IMR-90 (cell line): Measurements from ENCODE around the gene CLTCL1.

Experiments
- CTCF ChIP-seq: conservative IDR thresholded peaks from 2 replicates; pipeline ENCODE4 v1.5.1; 2012; ENCODE audit warnings: mild to moderate bottlenecking, low read depth, low read length, improper control_type of control experiment
- MAZ ChIP-seq: IDR thresholded peaks from 2 replicates; pipeline ENCODE4 v1.6.1; 2012; ENCODE audit warnings: low read depth, mild to moderate bottlenecking, low read length, improper control_type of control experiment, moderate library complexity, borderline replicate concordance
- POLR2A ChIP-seq: IDR thresholded peaks from 2 replicates; pipeline ENCODE4 v1.6.1; 2012; ENCODE audit warnings: mild to moderate bottlenecking, low read depth, low read length

DNA sequence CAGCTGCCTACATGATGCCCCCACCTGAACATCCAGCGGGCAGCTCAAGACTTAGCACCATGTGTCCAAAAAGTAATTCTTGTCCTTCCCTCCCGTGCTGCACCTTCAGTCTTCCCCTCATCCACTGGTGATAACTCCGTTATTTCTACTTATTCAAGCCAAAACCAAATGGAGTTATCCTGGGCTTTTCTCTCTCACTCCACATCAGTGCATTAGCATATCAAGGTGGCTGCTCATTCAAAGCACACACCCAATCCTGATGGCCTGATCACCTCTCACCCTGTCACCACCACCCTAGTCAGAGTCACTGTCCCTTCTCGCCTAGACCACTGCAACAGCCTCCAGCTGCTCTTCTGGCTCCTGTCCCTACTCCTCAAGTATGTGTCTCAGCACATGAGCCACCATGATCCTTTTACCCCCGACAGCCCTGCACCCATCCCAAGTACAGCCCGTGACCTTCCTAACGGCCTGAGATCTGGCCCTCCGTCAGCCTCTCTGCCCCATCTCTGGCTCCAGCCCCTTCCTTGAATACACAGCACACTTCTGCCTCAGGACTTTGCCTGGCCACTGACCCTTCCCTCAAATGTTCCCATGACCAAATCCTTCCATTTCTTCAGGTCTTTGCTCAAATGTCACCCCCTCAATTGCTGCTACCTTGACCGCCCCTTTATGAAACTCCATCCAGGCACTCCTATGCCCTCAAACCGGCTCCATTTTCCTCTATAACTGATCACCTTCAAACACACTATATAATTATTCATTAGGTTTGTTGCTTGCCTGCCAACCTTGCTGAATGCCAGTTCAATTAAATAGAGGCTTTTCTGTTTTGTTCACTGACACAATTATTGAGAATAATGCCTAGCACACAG lies 93.3 kb downstream of the CLTCL1 start:
- no peak for TF ChIP-seq CTCF
- no peak for TF ChIP-seq MAZ
- no peak for TF ChIP-seq POLR2A
